Right atrium auricular region (tissue), 2 donors: ENCODE data around the gene FKBP2. TPM values are rescaled to one million over a fixed set of nuclear protein-coding genes. Genes with fewer than 3 reads are reported as not detected.

Experiments
- DNase-seq: peaks from one replicate; pipeline ENCODE4 v3.0.0-alpha.2; 2019; ENCODE audit warnings: low spot score
- H3K27ac ChIP-seq, 2 donors: fragments of 200-600 bp; sonication (generic); 1 replicate in 1 of 2; 2 replicates in 1 of 2; pipeline ENCODE4 v1.5.1; 2016 to 2019
- H3K27me3 ChIP-seq, 2 donors: fragments of 200-600 bp; sonication (generic); one replicate each; pipeline versions ENCODE4 v1.5.1 to v1.6.0; 2017 to 2019
- H3K36me3 ChIP-seq: fragments of 200-600 bp; sonication (generic); one replicate; pipeline ENCODE4 v1.5.1; 2016
- H3K4me1 ChIP-seq, 2 donors: fragments of 200-600 bp; sonication (generic); one replicate each; pipeline versions ENCODE4 v1.5.1 to v1.6.0; 2017 to 2019
- H3K4me3 ChIP-seq, 2 donors: fragments of 200-600 bp; sonication (generic); 1 replicate in 1 of 2; 2 replicates in 1 of 2; pipeline ENCODE4 v1.5.1; 2017 to 2019; ENCODE audit warnings: mild to moderate bottlenecking in 1 of 2, moderate library complexity in 1 of 2
- H3K9me3 ChIP-seq, 2 donors: fragments of 200-600 bp; sonication (generic); one replicate each; pipeline ENCODE4 v1.5.1; 2019
- CTCF ChIP-seq, 2 donors: fragments of 200-600 bp; sonication (generic); IDR thresholded peaks; one replicate each; pipeline ENCODE4 v1.5.1; 2019; ENCODE audit warnings: antibody characterized with exemption in 2 of 2
- total RNA-seq, 2 donors: library from RNA; depleted of rRNA; stranded (reverse); fragments of >200 nt; gene quantifications; one replicate each; pipeline ENCODE4 v1.1.0, GENCODE V29; 2016

FKBP2 gene
- total RNA-seq, 2 donors from 2014 or later, result 59.1 to 83.4 TPM

GRCh38 chr11:64224891-64225607, 15.8 kb upstream of the FKBP2 start:
- no peak for TF ChIP-seq CTCF (IDR thresholded peaks at IDR 0.05)
- Histone ChIP-seq H3K27me3 (no peaks in the 10 kb centered on the region), H3K36me3 (peaks cover 16% of the 10 kb centered on the region), H3K27ac (peak overlapping the region; percentile 91 to 97), H3K4me3 (peak overlapping the region; percentile 85 to 89), H3K9me3 (no peaks in the 10 kb centered on the region), H3K4me1 (peaks cover 0 to 43% of the 10 kb centered on the region in 2 donors)
- DNase-seq, result no peak

- peak within 1 kb of the TSS; percentile 85 to 89 for H3K4me3 ChIP-seq
- no peaks in the 10 kb centered on the region for H3K9me3 ChIP-seq
- peaks cover 0 to 46% of the 10 kb centered on the region in 2 donors for H3K4me1 ChIP-seq
- TF ChIP-seq CTCF (IDR thresholded peaks at IDR 0.05), result peak in 1 of 2 donors; percentile 50
- peak; percentile 93 for DNase-seq
- peak within 1 kb of the TSS; percentile 91 to 97 for H3K27ac ChIP-seq
- peaks cover 8% of the 10 kb centered on the region for H3K36me3 ChIP-seq
- H3K27me3 ChIP-seq, result no peaks in the 10 kb centered on the region
Measured at GRCh38 chr11:64225608-64226506, 15.0 kb upstream of the FKBP2 start, which contains the start of the genes NUDT22 and TRPT1. Gene NUDT22 (plus strand): TSS chr11:64226274. CDS start chr11:64226653, 379 bp downstream. Gene TRPT1 (minus strand): TSS chr11:64226186. CDS start chr11:64225860, 326 bp downstream.

- Histone ChIP-seq H3K27me3 (no peaks in the 10 kb centered on the region), H3K27ac (peak overlapping the region; percentile 91 to 97), H3K4me1 (peaks cover 0 to 53% of the 10 kb centered on the region in 2 donors), H3K9me3 (no peaks in the 10 kb centered on the region), H3K4me3 (peak overlapping the region; percentile 85 to 89), H3K36me3 (peaks cover 5% of the 10 kb centered on the region)
- DNase-seq, result no peak
- no peak for TF ChIP-seq CTCF (IDR thresholded peaks at IDR 0.05)
Measured at GRCh38 chr11:64226507-64227051, 14.3 kb upstream of the FKBP2 start.

GRCh38 chr11:64227405-64227956, 13.4 kb upstream of the FKBP2 start:
- H3K9me3 ChIP-seq, result no peaks in the 10 kb centered on the region
- TF ChIP-seq CTCF (IDR thresholded peaks at IDR 0.05), result no peak
- peak overlapping the region; percentile 85 to 89 for H3K4me3 ChIP-seq
- H3K27ac ChIP-seq, result peak overlapping the region; percentile 91 to 97
- no peaks in the 10 kb centered on the region for H3K27me3 ChIP-seq
- H3K36me3 ChIP-seq, result peaks cover 5% of the 10 kb centered on the region
- peaks cover 0 to 62% of the 10 kb centered on the region in 2 donors for H3K4me1 ChIP-seq
- no peak for DNase-seq

- peak overlapping the region in 1 of 2 donors; percentile 77 for H3K4me3 ChIP-seq
- no peak for DNase-seq
- H3K4me1 ChIP-seq, result peaks cover 0 to 75% of the 10 kb centered on the region in 2 donors
Measured at GRCh38 chr11:64229090-64229743, 11.7 kb upstream of the FKBP2 start.

More at GRCh38 chr11:64229090-64229743, 11.7 kb upstream of the FKBP2 start:
- no peaks in the 10 kb centered on the region for H3K27me3 ChIP-seq
- H3K36me3 ChIP-seq, result no peaks in the 10 kb centered on the region
- H3K27ac ChIP-seq, result peak overlapping the region; percentile 92 to 97
- no peaks in the 10 kb centered on the region for H3K9me3 ChIP-seq
- TF ChIP-seq CTCF (IDR thresholded peaks at IDR 0.05), result no peak
